ENCODE data around the gene UTS2R.

- TF ChIP-seq EZH2 (IDR thresholded peaks at IDR 0.05; ENCODE audit: borderline replicate concordance, low read length) (no peak), CTCF (conservative IDR thresholded peaks at IDR 0.05 in 1 of 2, IDR thresholded peaks at IDR 0.05 in 1 of 2; ENCODE audit: extremely low read depth in 1 of 2, insufficient read depth in 1 of 2, low read depth in 1 of 2, low read length in 2 of 2) (no peak)
Observed at GRCh38 chr17:82346342-82347300, 24.9 kb upstream of the UTS2R start.
